GM19452 (cell line): Measurements from ENCODE around the gene C16orf90.
"Not testable (repeated sequence)": the region's sequence is repeated elsewhere in the genome, so short reads cannot be mapped to it uniquely, and the experiment has no call there.

Experiments
- ATAC-seq: cut with Tn5 transposase; IDR thresholded peaks from one replicate; pipeline ENCODE4 v1.9.1; 2021; ENCODE audit not compliant: unreplicated experiment

The C16orf90 gene, protein sequence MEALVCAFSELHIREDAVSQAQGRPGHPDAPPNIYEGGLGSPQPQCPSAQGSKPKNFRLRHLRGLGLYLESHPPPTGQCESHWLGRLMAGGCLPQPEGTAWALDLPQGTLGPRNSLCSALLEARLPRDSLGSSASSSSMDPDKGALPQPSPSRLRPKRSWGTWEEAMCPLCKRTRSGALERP

DNA sequence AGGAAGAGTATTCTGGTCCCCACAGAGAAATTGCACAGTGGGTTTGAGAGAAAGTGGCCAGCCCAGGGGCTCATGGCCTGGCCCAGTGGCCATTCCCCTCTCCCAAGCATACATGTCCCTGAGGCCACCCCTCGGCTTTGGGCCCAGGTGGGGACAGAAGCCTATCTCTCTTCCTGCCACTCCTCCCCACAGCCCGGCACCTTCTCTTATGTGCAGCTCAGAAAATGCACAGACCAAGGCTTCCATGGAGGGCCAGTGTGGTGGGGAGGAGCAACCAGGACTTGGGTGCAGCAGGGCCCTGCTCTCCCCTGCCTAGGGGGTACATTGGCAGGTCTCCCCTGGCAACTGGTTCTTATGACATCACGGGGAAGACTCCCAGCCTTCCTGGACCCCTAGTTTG lies at the start of gene C16orf90:
Gene C16orf90, minus strand, starts transcription at position 314 of the 400 bp plus-strand sequence. Its CDS starts 68 bp downstream, at position 246.
- no peak for ATAC-seq

DNA sequence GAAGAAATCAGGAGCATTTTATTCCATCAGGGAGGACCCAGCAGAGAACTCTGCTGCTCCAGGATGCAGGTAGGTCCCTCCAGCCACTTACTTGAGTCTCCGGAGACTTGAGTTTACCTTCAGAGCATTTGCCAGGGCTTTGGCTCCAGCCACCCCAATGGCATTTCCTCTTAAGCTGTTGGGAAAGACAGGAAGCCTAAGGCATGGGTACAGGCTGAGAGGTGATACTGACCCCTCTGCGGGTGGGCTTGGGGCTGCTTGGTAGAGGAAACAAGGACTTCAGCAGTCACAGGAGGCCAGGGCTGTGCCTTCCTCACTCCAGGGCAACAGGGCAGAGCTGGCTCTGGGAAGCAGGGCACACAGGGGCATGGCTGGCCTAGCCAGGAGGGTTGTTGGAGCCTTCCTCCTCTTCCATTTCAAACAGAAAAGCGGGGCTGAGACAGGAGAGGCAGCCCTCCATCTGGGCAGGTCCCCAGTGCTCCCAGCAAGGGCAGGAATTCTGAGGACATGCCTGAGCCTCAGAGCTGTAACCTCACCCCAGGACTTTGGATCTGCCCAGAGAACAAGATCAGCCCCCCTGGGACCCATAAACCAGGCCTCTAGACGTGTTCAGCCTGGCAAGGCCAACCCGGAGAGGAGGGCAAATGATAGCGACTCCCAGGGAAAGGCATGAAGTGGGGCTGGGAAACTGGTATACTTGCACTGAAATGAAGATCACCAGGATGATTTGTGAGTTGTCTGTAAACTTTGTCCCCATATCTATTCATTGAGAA lies 47.5 kb upstream of the C16orf90 start:
- no peak for ATAC-seq

DNA sequence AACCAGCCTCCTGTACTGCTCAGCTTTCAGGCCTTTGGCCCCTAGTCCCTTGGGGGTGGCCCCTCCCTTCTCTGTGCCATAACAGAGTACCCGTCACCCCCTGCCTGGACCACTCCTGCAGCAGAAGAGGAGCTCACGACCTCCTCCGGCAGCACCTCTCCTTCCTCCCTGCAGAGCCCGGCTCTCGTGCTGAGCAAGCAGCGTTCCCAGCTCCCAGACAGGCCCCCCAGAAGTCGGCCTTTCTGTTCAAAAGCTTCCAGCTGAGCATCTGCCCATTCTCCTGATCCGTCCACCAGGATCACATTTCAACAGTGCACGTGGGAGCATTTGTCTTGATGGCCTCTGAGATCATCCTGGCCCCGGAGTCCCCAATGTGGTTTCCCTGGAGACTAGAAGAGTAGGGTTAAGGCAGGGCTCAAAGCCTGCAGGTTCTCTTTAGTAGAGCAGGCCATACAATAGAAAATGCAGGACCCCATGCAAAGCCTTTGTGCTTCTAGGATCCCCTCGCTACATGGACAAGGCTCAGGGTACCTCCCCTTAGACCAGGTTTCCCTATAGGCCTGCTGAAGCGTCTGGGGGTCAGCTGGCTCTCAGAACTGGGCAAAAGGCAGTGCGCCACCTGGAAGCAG lies 46.4 kb upstream of the C16orf90 start:
- ATAC-seq: no peak

DNA sequence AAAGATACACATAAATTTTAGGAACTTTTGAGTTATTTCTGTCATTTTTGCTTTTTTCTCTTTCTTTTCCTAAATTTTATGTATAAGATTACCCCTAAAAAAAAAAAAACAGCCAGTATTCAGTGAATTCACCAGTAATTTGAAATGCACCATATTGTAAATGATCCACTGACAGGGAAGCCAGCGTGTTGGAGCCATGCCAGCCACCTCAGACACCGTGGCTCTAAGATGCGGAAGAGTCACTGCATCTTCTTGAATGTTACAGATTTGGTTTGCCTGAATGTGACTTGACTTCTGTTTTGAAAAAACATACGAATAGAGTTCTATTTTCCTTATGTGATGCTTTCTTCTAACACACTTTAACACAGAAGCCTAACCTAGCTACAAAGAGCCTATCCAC lies 42.9 kb upstream of the C16orf90 start:
- no peak for ATAC-seq

DNA sequence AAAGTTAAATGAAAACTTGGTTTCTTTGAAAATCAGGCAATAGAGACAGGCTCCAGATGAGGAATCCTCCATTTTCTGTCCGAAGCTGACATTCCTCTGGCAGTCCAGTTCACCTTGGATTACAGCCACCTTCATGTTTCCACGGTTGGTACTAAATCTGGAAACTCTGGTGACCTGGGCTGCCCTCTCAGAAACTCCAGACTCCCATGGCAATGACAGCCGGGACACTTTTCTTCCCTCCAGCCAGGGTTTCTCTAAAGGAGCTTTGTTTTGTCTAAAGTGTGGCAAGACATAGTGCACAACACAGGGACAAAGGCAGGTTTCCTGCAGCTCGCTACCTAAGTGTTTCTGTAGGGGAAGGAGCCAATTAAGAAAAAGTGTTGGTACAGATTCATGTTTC lies 41.6 kb upstream of the C16orf90 start:
- ATAC-seq: no peak

DNA sequence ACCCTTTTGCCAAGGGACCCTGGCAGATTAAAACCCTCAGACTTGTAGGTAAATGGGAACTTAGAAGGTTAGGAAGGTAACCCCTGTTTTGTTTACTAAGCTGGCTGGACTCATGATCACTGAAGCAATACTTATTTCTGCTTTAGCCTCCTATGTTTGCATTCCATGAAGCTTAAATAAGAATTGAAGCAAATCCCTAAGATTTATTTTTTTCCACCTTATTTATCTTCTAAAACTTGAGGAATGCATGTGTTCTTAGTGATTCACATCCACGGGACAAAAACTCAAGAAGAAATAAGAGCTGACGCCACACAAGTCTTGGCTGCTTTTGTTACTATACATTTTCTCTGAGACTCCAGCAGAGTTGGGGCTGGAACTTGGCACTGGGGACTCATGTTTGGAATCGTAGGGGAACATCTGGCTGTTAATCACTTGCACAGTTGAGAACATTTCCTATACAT lies 41.0 kb upstream of the C16orf90 start:
- ATAC-seq: no peak

DNA sequence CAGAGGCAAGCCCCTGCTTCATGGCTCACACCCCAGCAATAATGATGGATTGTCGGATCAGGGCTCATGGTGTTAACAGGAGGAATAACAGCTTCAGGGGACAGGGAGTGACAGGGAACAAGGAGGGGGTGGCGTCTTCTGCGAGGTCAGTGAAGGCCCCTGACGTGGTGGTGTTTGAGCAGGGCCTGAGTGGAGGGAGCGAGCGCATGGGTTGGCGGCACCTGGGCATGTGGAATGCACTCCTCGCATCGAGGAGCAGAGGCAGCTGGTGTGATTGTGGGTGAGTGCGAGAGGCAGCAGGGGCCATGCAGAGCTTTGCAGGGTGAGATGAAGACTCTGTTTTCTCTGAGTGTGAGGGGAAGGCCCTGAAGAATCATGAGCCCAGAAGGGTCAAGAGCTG lies 38.8 kb upstream of the C16orf90 start:
- ATAC-seq: no peak

DNA sequence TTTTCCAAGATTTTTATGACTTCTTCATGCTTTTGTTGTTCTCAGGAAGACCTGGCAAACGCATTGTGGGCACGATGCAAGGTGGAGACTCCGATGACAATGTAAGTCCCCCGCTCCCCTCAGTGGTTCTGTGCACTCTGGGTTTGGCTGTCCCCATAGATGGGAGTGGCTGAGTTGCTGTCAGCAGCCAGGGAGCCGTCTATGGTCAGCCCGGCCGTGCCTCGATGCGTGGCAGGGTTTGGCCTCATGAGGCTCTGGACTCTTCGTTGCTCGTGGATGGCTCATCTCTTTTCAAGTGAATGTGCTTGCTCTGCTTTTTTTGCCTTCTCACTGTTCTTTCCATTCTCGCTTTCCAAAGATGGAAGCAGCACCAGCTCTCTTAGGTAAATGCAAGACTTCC lies 37.5 kb upstream of the C16orf90 start:
- no peak for ATAC-seq

DNA sequence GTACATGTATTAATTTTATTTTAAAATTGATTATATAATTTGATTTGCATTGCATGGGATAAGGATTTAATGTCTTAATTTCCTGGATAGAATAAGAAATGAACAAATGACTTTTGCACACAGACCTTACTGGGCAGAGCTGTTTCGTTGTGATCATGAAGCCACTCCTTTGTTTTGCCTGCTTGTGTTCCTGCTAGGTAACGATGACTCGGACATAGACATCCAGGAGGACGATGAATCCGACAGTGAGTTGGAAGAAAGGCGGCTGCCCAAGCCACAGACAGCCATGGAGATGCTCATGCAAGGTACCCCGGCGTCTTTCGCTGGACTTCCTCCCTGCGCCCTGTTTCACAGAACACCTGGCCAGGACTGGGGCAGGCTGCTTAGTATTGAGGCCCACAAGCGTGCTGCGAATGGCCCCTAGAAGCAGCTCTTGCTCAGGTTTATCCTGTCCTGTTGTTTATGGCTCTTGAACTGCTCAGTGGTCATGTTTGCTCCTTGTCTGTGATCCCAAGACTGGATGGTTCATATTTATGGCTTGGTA lies 35.2 kb upstream of the C16orf90 start:
- no peak for ATAC-seq

DNA sequence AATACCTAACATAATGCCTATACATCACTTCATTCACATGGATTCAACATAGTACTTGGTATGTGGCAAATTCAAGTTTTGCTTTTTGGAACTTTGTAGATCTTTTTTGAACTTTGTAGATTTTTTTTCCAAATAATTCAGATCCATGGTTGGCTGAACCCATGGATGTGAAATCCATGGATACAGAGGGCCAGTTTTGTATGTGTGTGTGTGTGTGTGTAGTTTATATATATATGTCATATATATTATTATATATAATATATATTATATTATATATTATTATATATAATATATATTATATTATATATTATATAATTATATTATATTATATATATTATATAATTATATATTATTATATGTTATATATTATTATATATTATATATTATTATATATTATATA lies 33.9 kb upstream of the C16orf90 start:
- no peak for ATAC-seq

DNA sequence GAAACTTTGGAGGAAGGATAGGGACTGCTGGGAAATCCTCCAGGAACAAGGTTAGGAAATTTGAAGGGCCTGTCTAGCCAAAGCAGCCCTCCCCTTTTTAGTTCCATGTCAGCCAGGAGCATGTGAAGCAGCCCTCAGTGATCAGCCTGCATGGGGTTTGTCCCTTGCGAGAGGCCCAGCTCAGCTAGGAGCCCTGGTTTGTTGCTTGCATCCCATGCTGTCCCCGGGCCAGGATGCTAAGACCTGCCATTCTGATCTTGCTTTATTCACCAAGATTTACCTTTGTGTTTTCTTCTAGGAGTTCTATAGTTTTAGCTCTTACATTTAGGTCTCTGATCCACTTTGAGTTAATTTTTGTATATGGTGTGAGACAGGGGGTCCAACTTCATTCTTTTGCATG lies 33.1 kb upstream of the C16orf90 start:
- no peak for ATAC-seq

DNA sequence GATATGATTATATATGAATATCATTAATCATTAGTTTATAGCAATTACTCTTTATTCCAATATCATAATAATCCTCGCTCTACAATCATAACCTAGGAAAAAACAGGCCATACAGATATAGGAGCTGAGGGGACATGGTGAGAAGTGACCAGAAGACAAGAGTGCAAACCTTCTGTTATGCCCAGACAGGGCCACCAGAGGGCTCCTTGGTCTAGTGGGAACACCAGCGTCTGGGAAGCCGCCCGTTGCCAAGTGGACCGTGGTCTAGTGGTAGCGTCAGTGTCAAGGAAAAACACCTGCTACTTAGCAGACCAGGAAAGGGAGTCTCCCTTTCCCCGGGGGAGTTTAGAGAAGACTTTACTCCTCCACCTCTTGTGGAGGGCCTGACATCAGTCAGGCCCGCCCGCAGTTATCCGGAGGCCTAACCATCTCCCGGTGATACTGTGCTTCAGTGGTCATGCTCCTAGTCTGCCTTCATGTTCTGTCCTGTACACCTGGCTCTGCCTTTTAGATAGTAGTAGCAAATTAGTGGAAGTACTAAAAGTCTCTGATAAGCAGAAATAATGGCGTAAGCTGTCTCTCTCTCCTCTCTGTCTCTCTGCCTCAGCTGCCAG lies 32.0 kb upstream of the C16orf90 start:
- not testable (repeated sequence) for ATAC-seq

DNA sequence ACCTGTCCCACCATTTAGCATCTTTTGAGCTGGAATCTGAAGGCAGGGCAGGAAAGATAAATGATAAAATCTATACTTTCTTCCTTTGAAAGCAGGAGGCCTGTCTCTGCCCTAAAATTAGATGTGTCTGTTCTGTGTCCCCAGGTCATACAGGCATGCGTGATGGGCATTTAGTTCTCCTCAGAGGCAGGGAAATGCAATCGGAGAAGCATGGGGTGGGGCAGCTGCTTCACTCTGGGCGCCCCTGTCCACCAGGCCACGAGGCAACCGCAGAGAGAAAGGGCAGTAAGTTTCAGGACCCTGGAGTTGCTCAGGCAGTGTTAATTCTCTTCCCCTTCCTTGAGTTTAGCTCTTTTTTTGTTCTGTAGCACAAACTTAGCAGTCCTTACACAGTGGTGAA lies 30.7 kb upstream of the C16orf90 start:
- no peak for ATAC-seq

DNA sequence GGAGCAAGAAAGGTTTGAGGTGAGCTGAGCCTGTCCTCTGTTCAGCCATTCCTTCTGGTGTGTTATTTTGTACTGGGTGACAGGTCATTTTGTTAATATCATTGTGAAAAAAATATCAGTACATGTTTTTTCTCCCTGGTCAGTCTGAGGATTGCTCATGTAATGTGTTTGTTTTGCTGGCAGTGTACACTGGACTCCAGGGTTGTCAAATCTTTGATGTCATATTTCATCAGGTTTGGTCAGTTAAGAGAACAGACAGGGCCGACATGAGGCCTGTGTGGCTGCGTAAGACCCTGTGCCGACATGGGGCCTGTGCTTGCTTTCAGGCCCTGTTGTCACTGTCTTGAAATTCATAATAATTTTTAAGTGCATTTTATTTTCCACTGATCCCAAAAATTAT lies 28.0 kb upstream of the C16orf90 start:
- ATAC-seq: no peak

DNA sequence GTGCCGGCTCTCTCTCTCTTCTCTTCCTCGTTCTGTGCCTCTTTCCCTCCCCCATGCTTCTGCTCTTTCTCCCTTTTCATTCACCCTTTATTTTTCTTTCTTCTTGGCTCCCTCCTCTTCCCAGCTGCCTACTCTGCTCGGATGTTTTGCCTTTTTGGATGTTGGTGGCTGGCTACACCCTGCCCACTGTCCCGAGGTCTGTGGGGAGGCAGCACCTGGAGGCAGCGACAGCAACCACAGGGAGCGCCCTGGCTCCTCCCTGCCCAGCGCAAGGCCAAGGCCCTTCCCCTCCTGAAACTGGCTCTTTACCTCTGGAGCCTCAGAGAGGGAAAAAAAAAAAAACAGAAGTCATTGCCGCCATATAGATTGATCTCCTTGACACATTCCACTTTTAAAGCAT lies 25.6 kb upstream of the C16orf90 start:
- ATAC-seq: no peak

DNA sequence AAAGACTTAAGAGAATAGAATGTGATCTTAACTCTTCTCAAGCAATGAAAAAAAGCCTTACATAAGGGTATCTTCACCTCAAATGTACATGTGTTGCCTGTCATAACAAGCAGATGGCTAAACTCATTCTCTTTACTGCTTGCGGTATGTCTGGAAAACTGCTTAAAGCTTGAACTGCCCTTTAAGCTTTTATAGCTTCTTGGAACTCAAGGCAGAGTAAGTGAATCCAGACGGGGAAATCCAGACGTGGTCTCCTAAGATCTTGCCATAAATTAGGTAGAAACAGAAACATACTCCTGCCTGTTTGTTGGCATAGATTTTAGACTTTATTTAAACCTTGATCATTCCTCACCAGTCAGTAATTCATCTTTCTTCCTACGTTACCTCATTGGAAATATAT lies 25.1 kb upstream of the C16orf90 start:
- ATAC-seq: no peak

DNA sequence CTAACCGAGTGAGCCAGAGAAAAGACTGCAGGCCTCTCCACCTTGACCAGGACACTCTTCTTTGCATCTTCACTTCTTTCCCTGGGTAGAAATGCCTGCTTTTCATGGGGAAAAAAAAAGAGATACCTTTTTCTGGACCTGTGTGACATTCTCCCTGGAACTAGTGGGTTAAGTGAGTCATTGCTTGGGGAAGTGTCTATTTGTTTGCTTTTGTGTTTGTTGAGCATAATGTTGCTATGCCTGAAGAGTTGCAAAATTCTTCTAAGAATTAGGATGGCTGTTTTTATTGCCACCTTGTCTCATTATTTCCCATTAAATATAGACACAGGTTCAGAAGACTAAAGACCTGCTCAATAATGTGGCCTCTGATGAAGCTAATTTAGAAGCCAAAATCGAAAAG lies 24.3 kb upstream of the C16orf90 start:
- no peak for ATAC-seq

DNA sequence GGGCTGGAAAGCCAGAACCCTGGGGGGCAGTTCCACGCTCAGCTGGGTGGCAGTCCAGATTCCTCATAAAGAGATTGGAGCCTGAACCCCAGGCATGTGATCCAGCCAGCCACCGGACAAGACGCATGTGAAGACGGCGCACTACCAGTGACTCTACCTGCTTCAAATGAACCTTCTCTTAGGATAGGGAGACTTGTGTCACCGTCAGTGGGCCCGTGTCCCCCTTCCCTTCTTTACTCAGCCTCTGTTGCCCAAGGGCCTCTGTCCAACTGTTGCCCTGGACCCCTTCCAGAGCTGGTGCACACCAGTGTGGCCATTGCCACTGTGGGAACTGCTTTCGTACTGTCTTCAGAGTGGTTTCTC lies 23.7 kb upstream of the C16orf90 start:
- ATAC-seq: no peak

DNA sequence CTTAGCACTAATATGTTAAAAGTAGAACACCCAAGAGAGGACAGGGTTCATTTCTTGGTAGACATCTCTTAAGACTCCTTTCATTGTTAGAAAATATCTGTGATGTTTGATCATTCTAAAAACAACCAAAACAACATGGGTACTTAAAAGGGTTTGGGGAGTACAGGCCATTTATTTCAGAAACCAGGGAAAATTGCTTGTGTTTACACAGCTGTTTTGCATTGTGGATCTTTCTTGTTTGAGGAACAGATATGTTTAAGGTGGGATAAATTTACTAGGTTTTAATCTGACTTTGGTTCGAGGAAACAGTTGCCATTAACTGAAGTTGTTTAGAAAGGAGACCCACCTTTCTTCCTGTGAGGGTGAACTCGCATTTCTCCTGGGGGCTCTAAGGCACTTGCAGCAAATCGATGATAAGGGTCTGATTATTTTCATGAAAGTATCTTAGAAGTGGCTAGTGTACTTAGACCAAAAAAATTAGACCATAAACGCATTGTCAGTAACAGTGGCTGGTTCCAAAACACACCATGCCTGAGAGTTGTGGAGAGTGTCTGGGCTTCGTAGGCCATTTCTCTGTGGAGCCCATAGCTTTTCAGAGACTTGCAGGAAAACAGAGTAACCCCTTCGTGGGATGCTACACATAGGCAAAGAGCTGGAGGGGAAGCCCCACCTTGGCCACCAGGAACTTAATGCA lies 23.1 kb upstream of the C16orf90 start:
- ATAC-seq: no peak

DNA sequence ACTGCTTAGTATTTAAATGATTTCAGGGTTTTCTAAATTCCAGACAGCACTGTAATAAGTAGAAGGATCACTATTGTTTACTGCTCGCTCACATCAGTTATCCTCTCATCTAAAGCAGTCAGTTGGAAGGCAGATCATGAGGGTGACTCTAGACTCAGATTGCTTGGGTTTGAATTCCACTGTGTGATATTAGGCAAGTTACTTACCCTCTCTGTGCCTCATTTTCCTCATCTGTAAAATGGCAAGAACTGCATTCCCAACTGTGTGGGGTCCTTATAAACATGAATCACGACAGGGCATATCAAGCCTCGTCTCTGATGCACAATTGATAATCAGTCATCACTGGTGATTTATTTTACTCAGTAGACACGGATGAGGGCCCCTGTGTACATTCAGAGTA lies 20.6 kb upstream of the C16orf90 start:
- ATAC-seq: no peak

DNA sequence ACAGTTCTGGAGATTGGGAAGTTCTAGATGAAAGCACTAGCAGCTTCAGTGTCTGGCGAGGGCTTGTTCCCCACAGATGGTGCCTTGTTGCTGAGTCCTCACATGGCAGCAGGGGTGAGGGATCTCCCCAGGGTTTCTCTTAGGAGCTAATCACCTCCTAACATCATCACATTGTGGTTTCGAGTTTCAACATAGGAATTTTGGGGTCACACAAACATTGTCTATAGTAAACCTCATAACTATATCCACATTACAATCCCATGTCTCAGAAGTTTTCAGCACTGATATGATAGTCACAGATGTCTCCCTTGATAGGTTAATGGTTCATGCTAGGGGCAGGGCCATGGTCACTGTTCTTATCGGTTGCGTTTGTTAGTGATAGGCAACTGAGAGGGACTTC lies 19.3 kb upstream of the C16orf90 start:
- ATAC-seq: no peak
